HG02763 (cell line): Measurements from ENCODE around the gene IRF8.
A peak's percentile ranks its signal among the peaks of the same experiment; 100 is the strongest.
"Not testable (repeated sequence)": the region's sequence is repeated elsewhere in the genome, so short reads cannot be mapped to it uniquely, and the experiment has no call there.

Experiments
- ATAC-seq: cut with Tn5 transposase; IDR thresholded peaks from one replicate; pipeline ENCODE4 v1.9.1; 2021; ENCODE audit warnings: mild to moderate bottlenecking, moderate library complexity; ENCODE audit not compliant: unreplicated experiment

The IRF8 gene

GRCh38 chr16:85867189-85867588 lies 31.8 kb upstream of the IRF8 start:
- no peak for ATAC-seq

- no peak for ATAC-seq
Measured at GRCh38 chr16:85868495-85868894, 30.5 kb upstream of the IRF8 start.

GRCh38 chr16:85869206-85869605 lies 29.8 kb upstream of the IRF8 start:
- ATAC-seq: no peak

GRCh38 chr16:85869785-85870558 lies 29.0 kb upstream of the IRF8 start:
- ATAC-seq: no peak

GRCh38 chr16:85871756-85872155 lies 27.2 kb upstream of the IRF8 start:
- ATAC-seq: no peak

GRCh38 chr16:85872734-85873133 lies 26.2 kb upstream of the IRF8 start:
- ATAC-seq: no peak

- no peak for ATAC-seq
Measured at GRCh38 chr16:85873153-85873552, 25.8 kb upstream of the IRF8 start.

- ATAC-seq: not testable (repeated sequence)
Measured at GRCh38 chr16:85874031-85874430, 24.9 kb upstream of the IRF8 start.

- no peak for ATAC-seq
Measured at GRCh38 chr16:85878407-85878806, 20.6 kb upstream of the IRF8 start.

GRCh38 chr16:85878875-85879274 lies 20.1 kb upstream of the IRF8 start:
- ATAC-seq: no peak

- ATAC-seq: no peak
Measured at GRCh38 chr16:85879549-85879948, 19.4 kb upstream of the IRF8 start.

GRCh38 chr16:85879975-85880831 lies 18.8 kb upstream of the IRF8 start:
- ATAC-seq: no peak

- ATAC-seq: no peak
Measured at GRCh38 chr16:85880861-85881260, 18.1 kb upstream of the IRF8 start.

GRCh38 chr16:85881436-85881835 lies 17.5 kb upstream of the IRF8 start:
- no peak for ATAC-seq

- no peak for ATAC-seq
Measured at GRCh38 chr16:85882181-85882810, 16.7 kb upstream of the IRF8 start.

GRCh38 chr16:85883813-85884212 lies 15.1 kb upstream of the IRF8 start:
- ATAC-seq: no peak

GRCh38 chr16:85884808-85885463 lies 14.0 kb upstream of the IRF8 start:
- no peak for ATAC-seq

- ATAC-seq: no peak
Measured at GRCh38 chr16:85885537-85885936, 13.4 kb upstream of the IRF8 start.

GRCh38 chr16:85888405-85889331 lies 10.3 kb upstream of the IRF8 start:
- peak; percentile 71 for ATAC-seq
